A549 (cell line): ENCODE measurements around the gene PDP2.

Experiments
- BHLHE40 ChIP-seq: IDR thresholded peaks from 2 replicates; pipeline ENCODE4 v1.6.1; 2012; ENCODE audit warnings: low read depth, low read length, inconsistent platforms
- CHD4 ChIP-seq: fragments of 200-600 bp; sonication (generic); IDR thresholded peaks from 2 replicates; pipeline ENCODE4 v1.6.1; 2016; ENCODE audit warnings: antibody characterized with exemption, mild to moderate bottlenecking, borderline replicate concordance
- EP300 ChIP-seq, 2 experiments: fragments of >200 bp; sonication (Bioruptor Twin); formaldehyde crosslinking; IDR thresholded peaks; 2 replicates in 1 of 2; 3 replicates in 1 of 2; pipeline ENCODE4 v1.6.1; 2016 to 2017
- ESRRA ChIP-seq: fragments of 150-350 bp; IDR thresholded peaks from 2 replicates; pipeline ENCODE4 v1.6.1; 2014; ENCODE audit warnings: mild to moderate bottlenecking, low read length, borderline replicate concordance
- HDAC2 ChIP-seq: fragments of 200-600 bp; sonication (generic); IDR thresholded peaks from 2 replicates; pipeline ENCODE4 v1.6.1; 2016
- JUN ChIP-seq, 2 experiments: fragments of >200 bp; sonication (Bioruptor Twin); formaldehyde crosslinking; IDR thresholded peaks; 2 replicates in 1 of 2; 3 replicates in 1 of 2; pipeline ENCODE4 v1.6.1; 2016 to 2017
- MYC ChIP-seq: IDR thresholded peaks from 2 replicates; pipeline ENCODE4 v1.6.1; 2012; ENCODE audit warnings: mild to moderate bottlenecking, inconsistent platforms, low read length, improper control_type of control experiment, borderline replicate concordance
- RAD21 ChIP-seq, 2 experiments: fragments of >200 bp in 1 of 2; sonication (Bioruptor Twin) in 1 of 2; formaldehyde crosslinking in 1 of 2; IDR thresholded peaks in 1 of 2; conservative IDR thresholded peaks in 1 of 2; 2 replicates in 1 of 2; 3 replicates in 1 of 2; pipeline ENCODE4 v1.6.1; 2012 to 2018; ENCODE audit warnings: inconsistent platforms in 1 of 2
- SMC3 ChIP-seq: fragments of >200 bp; sonication (Bioruptor Twin); formaldehyde crosslinking; IDR thresholded peaks from 3 replicates; pipeline ENCODE4 v1.6.1; 2018; ENCODE audit warnings: inconsistent platforms
- TF ChIP-seq, protein P1 (sequence below): fragments of >200 bp; sonication (Bioruptor Twin); formaldehyde crosslinking; IDR thresholded peaks from 3 replicates; pipeline ENCODE4 v1.5.1; 2016
- TF ChIP-seq, protein P2 (sequence below): IDR thresholded peaks from 2 replicates; pipeline ENCODE4 v1.6.1; 2012
- TF ChIP-seq, protein P3 (sequence below): fragments of 200-600 bp; sonication (generic); IDR thresholded peaks from 2 replicates; pipeline ENCODE4 v1.6.1; 2016; ENCODE audit warnings: antibody characterized with exemption, mild to moderate bottlenecking, moderate library complexity

DNA sequence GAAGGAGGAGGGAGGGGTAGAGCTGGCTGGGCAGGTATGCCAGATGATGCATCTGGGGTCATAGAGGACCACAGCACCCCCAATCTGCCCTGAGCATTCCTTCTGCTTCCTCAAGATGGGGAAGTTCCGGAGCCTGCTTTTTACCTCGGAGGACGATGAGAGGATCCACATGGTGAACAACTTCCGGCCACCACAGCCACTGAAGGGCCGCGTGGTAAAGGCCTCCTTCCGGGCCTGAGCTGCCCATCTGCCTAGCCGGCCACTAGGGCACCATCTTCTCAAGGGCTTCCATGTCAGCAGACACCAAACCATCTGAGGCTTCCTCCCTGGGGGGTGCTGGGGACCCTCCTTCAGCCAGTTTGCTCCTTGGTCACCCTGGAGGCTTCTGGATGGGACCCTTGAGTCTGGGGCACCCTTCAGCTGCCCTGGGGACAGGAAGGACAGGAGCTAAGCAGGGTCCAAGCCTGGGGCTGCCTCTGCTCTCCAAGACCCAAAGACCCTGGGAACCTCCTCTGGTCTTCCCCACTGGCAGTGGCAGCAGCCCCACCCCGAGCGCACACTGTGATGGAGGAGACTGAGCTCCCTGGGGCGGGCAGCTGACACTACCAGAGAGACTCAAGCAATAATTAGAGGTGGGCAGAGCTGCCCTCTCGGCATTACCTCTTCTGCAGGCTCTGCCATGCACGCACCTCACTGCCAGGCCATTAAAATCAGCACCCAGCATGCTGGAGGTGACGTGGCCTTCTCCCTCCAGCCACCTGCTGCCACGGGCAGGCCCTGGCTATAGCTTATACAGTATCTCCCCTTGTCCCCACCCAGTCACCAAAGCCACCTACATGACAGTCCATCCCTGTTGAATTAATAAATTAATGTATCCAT, 26.8 kb upstream of the PDP2 start:
- TF ChIP-seq BHLHE40, result no peak
- TF ChIP-seq EP300 (IDR thresholded peaks at IDR 0.05), result no peak
- no peak for TF ChIP-seq SMC3
- no peak for TF ChIP-seq RAD21 (conservative IDR thresholded peaks at IDR 0.05 in 1 of 2, IDR thresholded peaks at IDR 0.05 in 1 of 2)
- TF ChIP-seq HDAC2, result no peak
- TF ChIP-seq, protein P1, sequence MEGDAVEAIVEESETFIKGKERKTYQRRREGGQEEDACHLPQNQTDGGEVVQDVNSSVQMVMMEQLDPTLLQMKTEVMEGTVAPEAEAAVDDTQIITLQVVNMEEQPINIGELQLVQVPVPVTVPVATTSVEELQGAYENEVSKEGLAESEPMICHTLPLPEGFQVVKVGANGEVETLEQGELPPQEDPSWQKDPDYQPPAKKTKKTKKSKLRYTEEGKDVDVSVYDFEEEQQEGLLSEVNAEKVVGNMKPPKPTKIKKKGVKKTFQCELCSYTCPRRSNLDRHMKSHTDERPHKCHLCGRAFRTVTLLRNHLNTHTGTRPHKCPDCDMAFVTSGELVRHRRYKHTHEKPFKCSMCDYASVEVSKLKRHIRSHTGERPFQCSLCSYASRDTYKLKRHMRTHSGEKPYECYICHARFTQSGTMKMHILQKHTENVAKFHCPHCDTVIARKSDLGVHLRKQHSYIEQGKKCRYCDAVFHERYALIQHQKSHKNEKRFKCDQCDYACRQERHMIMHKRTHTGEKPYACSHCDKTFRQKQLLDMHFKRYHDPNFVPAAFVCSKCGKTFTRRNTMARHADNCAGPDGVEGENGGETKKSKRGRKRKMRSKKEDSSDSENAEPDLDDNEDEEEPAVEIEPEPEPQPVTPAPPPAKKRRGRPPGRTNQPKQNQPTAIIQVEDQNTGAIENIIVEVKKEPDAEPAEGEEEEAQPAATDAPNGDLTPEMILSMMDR, result no peak
- TF ChIP-seq MYC, result no peak
- no peak for TF ChIP-seq JUN (IDR thresholded peaks at IDR 0.05)
- TF ChIP-seq, protein P2, sequence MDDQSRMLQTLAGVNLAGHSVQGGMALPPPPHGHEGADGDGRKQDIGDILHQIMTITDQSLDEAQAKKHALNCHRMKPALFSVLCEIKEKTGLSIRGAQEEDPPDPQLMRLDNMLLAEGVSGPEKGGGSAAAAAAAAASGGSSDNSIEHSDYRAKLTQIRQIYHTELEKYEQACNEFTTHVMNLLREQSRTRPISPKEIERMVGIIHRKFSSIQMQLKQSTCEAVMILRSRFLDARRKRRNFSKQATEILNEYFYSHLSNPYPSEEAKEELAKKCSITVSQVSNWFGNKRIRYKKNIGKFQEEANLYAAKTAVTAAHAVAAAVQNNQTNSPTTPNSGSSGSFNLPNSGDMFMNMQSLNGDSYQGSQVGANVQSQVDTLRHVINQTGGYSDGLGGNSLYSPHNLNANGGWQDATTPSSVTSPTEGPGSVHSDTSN, result no peak
- TF ChIP-seq, protein P3, sequence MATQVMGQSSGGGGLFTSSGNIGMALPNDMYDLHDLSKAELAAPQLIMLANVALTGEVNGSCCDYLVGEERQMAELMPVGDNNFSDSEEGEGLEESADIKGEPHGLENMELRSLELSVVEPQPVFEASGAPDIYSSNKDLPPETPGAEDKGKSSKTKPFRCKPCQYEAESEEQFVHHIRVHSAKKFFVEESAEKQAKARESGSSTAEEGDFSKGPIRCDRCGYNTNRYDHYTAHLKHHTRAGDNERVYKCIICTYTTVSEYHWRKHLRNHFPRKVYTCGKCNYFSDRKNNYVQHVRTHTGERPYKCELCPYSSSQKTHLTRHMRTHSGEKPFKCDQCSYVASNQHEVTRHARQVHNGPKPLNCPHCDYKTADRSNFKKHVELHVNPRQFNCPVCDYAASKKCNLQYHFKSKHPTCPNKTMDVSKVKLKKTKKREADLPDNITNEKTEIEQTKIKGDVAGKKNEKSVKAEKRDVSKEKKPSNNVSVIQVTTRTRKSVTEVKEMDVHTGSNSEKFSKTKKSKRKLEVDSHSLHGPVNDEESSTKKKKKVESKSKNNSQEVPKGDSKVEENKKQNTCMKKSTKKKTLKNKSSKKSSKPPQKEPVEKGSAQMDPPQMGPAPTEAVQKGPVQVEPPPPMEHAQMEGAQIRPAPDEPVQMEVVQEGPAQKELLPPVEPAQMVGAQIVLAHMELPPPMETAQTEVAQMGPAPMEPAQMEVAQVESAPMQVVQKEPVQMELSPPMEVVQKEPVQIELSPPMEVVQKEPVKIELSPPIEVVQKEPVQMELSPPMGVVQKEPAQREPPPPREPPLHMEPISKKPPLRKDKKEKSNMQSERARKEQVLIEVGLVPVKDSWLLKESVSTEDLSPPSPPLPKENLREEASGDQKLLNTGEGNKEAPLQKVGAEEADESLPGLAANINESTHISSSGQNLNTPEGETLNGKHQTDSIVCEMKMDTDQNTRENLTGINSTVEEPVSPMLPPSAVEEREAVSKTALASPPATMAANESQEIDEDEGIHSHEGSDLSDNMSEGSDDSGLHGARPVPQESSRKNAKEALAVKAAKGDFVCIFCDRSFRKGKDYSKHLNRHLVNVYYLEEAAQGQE, result no peak
- no peak for TF ChIP-seq ESRRA
- no peak for TF ChIP-seq CHD4
